HUES64 (cell line): ENCODE data around the gene GAN.

Experiments
- H3K27ac ChIP-seq: 2 replicates; pipeline ENCODE4 v1.7.0; 2013; ENCODE audit warnings: low read depth, low read length, inconsistent platforms
- H3K27me3 ChIP-seq: 2 replicates; pipeline ENCODE4 v1.6.1; 2013; ENCODE audit warnings: mild to moderate bottlenecking, low read length; ENCODE audit not compliant: insufficient read depth
- H3K36me3 ChIP-seq: 2 replicates; pipeline ENCODE4 v1.6.1; 2013; ENCODE audit warnings: mild to moderate bottlenecking, low read length; ENCODE audit not compliant: insufficient read depth
- H3K4me1 ChIP-seq: 2 replicates; pipeline ENCODE4 v1.6.1; 2013; ENCODE audit warnings: mild to moderate bottlenecking, low read length, moderate library complexity; ENCODE audit not compliant: insufficient read depth
- H3K4me3 ChIP-seq: 2 replicates; pipeline ENCODE4 v1.5.1; 2013; ENCODE audit warnings: mild to moderate bottlenecking, low read length, moderate library complexity
- H3K9ac ChIP-seq: 2 replicates; pipeline ENCODE4 v1.6.1; 2013; ENCODE audit warnings: mild to moderate bottlenecking, low read depth, low read length
- H3K9me3 ChIP-seq: 2 replicates; pipeline ENCODE4 v1.6.1; 2013; ENCODE audit warnings: low read depth, low read length; ENCODE audit not compliant: insufficient read depth
- WGBS: fragments of 150-250, 120-280 bp; methylation state at CpG from one replicate; pipeline ENCODE4 v1.1.7; 2013; ENCODE audit warnings: missing lambda C conversion rate; 5-methylcytosine and 5-hydroxymethylcytosine counted together

GAN gene

DNA sequence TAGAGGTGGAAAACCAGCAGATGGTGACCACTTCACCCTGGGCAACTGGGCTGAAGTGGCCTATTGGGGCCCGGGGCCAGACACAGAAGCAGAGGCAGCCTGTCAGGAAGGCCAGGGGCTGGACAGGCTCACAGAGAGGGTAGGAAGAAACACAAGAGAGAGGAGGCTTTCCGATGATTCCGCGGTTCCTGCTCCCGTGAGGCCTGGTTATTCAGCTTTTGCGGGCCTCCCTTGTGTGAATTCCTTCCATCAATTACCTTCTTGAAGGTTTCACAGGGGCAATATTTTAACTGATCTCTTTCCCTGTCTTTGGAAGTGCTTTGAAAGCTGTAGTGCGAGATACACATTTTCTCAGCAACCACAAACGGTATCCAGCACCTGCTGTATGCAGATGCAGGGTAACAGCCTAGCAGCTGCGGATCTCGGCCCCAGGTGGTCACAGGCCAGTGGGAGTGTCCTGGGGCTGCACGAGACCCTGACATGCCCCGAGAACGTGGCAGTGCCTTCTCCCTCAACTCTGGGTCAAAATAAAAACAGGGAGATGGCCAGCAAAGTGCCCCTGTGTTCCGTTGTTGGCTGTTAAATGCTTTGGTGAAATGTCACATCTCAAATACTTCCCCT lies 118.3 kb downstream of the GAN start:
- Histone ChIP-seq H3K27ac (no peak overlapping the region), H3K9me3 (no peaks in the 10 kb centered on the region), H3K4me1 (peaks cover 6% of the 10 kb centered on the region; the same call in 1 of the 2 replicates), H3K9ac (no peak overlapping the region), H3K27me3 (no peaks in the 10 kb centered on the region), H3K4me3 (no peak overlapping the region), H3K36me3 (no peaks in the 10 kb centered on the region)
- 59% methylated on average over 13 of the region's 14 CpGs for WGBS

DNA sequence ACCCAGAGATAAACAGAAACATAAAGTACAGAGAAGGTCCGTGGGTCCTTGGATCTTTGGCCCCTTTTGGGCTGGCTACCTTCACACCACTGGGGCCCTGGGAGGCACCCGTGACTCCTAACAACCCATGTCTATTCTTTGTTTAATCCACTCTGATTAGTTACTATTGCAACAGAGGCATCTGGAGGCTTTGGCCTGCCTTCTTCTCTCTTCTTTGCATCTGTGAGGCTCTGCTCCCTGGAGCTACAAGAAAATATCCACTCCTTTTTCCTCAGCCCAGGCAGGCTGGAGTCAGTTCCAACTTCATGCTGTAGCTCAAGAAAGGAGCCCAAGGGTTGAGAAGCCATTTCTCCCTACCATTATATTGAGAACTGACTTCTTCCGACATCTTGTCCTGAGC lies 120.3 kb downstream of the GAN start:
- no peak overlapping the region for H3K9ac ChIP-seq
- WGBS: 91% methylated on average over 3 of the region's 3 CpGs
- no peaks in the 10 kb centered on the region for H3K9me3 ChIP-seq
- peaks cover 4% of the 10 kb centered on the region; the same call in 1 of the 2 replicates for H3K4me1 ChIP-seq
- no peak overlapping the region for H3K4me3 ChIP-seq
- no peak overlapping the region for H3K27ac ChIP-seq
- H3K36me3 ChIP-seq: no peaks in the 10 kb centered on the region
- H3K27me3 ChIP-seq: no peaks in the 10 kb centered on the region

DNA sequence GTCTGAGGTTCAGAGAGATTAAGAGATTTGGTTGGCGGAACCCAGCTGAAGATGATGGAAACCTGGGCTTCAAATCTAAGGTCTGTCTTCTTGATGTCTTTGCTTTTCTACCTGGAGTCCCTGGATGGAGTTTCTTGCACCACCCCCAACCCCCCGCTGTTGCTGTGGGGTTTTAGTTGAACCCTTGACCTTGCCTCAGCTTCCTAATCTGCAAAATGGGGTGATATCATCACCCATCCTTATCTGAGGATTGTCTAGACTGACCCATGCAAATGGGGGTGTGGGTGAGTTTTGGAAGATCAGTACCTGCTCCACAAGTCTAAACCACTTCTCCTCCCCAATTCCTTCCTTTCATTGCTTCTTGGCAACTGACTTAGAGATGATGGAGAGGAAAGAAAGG lies 120.8 kb downstream of the GAN start:
- H3K36me3 ChIP-seq: no peaks in the 10 kb centered on the region
- peaks cover 4% of the 10 kb centered on the region; the same call in 1 of the 2 replicates for H3K4me1 ChIP-seq
- H3K4me3 ChIP-seq: no peak overlapping the region
- H3K27ac ChIP-seq: no peak overlapping the region
- H3K9me3 ChIP-seq: no peaks in the 10 kb centered on the region
- 98% methylated on average over 2 of the region's 2 CpGs for WGBS
- H3K27me3 ChIP-seq: no peaks in the 10 kb centered on the region
- no peak overlapping the region for H3K9ac ChIP-seq

DNA sequence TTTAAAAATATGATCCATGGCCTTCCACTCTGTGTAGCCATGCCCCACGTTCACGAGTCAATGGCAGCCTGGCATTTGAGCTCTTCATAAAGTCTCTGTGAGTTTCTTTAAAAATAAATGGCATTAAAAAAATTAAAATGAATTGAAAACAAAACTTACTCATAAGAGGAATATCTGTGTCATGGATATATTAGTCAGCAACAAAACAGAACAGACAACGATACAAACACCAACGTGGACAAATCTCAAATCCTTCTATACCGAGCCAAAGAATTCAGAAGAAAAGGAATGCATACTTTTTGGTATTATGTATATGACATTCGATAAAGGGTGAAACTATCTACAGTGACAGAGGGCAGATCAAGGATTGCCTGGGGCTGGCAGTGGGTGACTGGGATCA lies 121.6 kb downstream of the GAN start:
- Histone ChIP-seq H3K27ac (no peak overlapping the region), H3K9ac (no peak overlapping the region), H3K27me3 (no peaks in the 10 kb centered on the region), H3K4me1 (peaks cover 4% of the 10 kb centered on the region; the same call in 1 of the 2 replicates), H3K36me3 (no peaks in the 10 kb centered on the region), H3K4me3 (no peak overlapping the region), H3K9me3 (no peaks in the 10 kb centered on the region)
- 97% methylated on average over 6 of the region's 6 CpGs for WGBS

DNA sequence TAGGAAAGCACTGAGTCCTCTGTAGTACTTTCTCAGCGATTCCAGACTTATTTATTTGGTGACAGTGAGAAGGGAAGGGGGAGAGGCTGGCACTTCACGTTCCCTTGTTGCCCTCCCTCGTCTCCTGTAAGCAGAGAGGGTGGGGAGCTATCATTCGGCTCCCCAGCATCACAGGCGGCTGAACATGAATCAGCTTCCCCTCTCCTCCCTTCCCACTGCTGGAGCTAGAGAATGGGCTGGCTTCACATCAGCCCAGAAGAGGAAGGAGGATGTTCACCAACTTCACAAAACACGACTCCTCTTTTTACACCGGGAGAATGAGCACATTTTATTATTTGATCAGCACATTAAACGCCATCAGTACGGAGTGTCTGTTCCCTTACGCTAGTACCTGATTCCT lies 123.1 kb downstream of the GAN start:
- H3K36me3 ChIP-seq: no peaks in the 10 kb centered on the region
- H3K27me3 ChIP-seq: no peaks in the 10 kb centered on the region
- no peak overlapping the region for H3K27ac ChIP-seq
- H3K4me1 ChIP-seq: peaks cover 4% of the 10 kb centered on the region; the same call in 1 of the 2 replicates
- H3K9me3 ChIP-seq: no peaks in the 10 kb centered on the region
- no peak overlapping the region for H3K9ac ChIP-seq
- 78% methylated on average over 10 of the region's 10 CpGs for WGBS
- H3K4me3 ChIP-seq: no peak overlapping the region
